ENCODE results near the gene PRDM11. TPM values are rescaled to one million over a fixed set of nuclear protein-coding genes. Genes with fewer than 3 reads are reported as not detected.

The PRDM11 gene
- total and polyA plus RNA-seq, 3 experiments from 2014 or later: 3.1 to 7.7 (median 5.6) TPM

DNA sequence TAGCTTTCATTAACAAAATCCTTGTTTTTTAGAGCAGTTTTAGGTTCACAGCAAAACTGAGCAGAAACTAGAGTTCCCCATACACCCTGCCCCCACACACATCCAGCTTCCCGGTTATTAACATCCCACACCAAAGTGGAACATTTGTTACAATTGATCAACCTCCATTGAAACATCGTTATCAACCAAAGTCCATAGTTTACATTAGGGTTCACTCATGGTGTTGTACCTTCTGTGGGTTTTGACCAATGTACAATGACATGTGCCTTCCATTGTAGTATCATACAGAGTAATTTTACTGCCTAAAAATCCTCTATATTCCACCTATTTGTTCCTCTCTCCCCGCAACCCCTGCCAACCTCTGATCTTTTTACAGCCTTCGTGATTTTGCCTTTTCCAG is 28.5 kb downstream of the PRDM11 start:
- Mint-ChIP-seq H3K9me3 (no peaks in the 10 kb centered on the region), H3K36me3 (peaks cover 0 to 5% (median 2%) of the 10 kb centered on the region in 3 donors), H3K4me1 (peaks cover 17 to 23% (median 17%) of the 10 kb centered on the region in 3 donors), H3K27me3 (peaks cover 6 to 8% of the 10 kb centered on the region in 2 donors), H3K4me3 (no peak overlapping the region), H3K27ac (no peak overlapping the region)
- no peaks in the 10 kb centered on the region for H3K9me3 ChIP-seq (ENCODE audit: low read length)
- H3K36me3 ChIP-seq (ENCODE audit: insufficient read depth, low read length): no peaks in the 10 kb centered on the region
- DNase-seq: no peak
- CTCF ChIA-PET: no interaction called here
- peaks cover 9% of the 10 kb centered on the region for H3K4me1 ChIP-seq (ENCODE audit: insufficient read depth, low read length)
- POLR2A ChIA-PET: no interaction called here
- H3K4me3 ChIP-seq (ENCODE audit: low read length): no peak overlapping the region
- no peak overlapping the region for H3K27ac ChIP-seq (ENCODE audit: low read depth, low read length)
- H3K27me3 ChIP-seq (ENCODE audit: insufficient read depth, low read length, poor library complexity, severe bottlenecking): peaks cover 6% of the 10 kb centered on the region

DNA sequence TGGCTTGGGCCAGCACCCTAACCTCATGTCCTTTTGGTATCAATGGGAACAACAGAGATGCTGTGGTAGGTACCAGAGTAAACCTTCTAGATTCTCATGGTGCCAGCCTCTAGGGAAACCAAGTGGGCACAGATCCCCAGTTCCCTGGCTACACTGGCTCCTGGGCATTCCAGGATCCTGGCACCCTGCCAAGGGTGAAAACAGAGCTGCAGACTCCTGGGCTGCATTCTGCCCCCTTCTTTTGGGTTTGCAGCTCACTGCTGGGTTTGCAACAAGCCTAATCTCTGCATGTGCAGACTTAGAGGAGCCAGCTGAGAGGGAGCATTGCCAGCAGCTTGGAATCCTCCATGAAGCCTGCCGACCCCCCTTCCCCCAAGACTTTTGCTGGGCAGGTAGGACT is 30.6 kb downstream of the PRDM11 start:
- Histone ChIP-seq H3K27me3 (ENCODE audit: insufficient read depth, low read length, poor library complexity, severe bottlenecking) (peaks cover 7% of the 10 kb centered on the region), H3K27ac (ENCODE audit: low read depth, low read length) (no peak overlapping the region), H3K9me3 (ENCODE audit: low read length) (no peaks in the 10 kb centered on the region), H3K36me3 (ENCODE audit: insufficient read depth, low read length) (no peaks in the 10 kb centered on the region), H3K4me3 (ENCODE audit: low read length) (no peak overlapping the region), H3K4me1 (ENCODE audit: insufficient read depth, low read length) (peaks cover 10% of the 10 kb centered on the region)
- peaks cover 0 to 5% (median 2%) of the 10 kb centered on the region in 3 donors for H3K36me3 Mint-ChIP-seq
- no peak overlapping the region for H3K27ac Mint-ChIP-seq
- H3K9me3 Mint-ChIP-seq: no peaks in the 10 kb centered on the region
- H3K4me1 Mint-ChIP-seq: peaks cover 15 to 21% (median 20%) of the 10 kb centered on the region in 3 donors
- DNase-seq: no peak
- ChIA-PET CTCF (no interaction called here), POLR2A (no interaction called here)
- peaks cover 6 to 8% of the 10 kb centered on the region in 2 donors for H3K27me3 Mint-ChIP-seq
- no peak overlapping the region for H3K4me3 Mint-ChIP-seq

DNA sequence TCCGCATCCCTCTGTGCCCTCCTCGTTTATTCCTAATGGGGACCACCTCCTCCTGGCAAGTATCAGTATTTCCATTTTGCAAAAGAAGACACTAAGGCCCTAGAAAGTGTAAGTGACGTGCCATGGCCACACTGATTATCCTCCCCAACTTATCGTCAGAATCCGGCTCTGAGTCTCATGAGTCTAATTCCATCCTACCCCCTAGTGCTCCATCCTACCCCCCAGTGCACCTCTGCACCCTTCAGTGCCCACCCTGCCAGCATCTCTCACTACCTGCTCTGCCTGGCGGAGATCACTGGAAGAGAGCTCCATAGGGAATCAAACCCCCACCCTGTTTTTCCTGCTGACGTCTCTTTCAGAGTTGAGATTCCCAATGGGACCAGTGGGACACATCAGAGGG is 31.8 kb downstream of the PRDM11 start:
- Mint-ChIP-seq H3K9me3 (no peaks in the 10 kb centered on the region), H3K4me3 (peak overlapping the region in 2 of 7 donors; percentile 4 to 39), H3K27me3 (peaks cover 6 to 8% of the 10 kb centered on the region in 2 donors), H3K27ac (peak overlapping the region in 1 of 8 donors; percentile 0), H3K36me3 (peaks cover 1 to 5% (median 2%) of the 10 kb centered on the region in 3 donors), H3K4me1 (peaks cover 15 to 21% (median 20%) of the 10 kb centered on the region in 3 donors)
- no peak for DNase-seq
- Histone ChIP-seq H3K27ac (ENCODE audit: low read depth, low read length) (no peak overlapping the region), H3K36me3 (ENCODE audit: insufficient read depth, low read length) (peaks cover 8% of the 10 kb centered on the region), H3K4me1 (ENCODE audit: insufficient read depth, low read length) (peaks cover 10% of the 10 kb centered on the region), H3K9me3 (ENCODE audit: low read length) (no peaks in the 10 kb centered on the region), H3K27me3 (ENCODE audit: insufficient read depth, low read length, poor library complexity, severe bottlenecking) (peaks cover 7% of the 10 kb centered on the region), H3K4me3 (ENCODE audit: low read length) (no peak overlapping the region)
- POLR2A ChIA-PET: no interaction called here
- CTCF ChIA-PET: no interaction called here

DNA sequence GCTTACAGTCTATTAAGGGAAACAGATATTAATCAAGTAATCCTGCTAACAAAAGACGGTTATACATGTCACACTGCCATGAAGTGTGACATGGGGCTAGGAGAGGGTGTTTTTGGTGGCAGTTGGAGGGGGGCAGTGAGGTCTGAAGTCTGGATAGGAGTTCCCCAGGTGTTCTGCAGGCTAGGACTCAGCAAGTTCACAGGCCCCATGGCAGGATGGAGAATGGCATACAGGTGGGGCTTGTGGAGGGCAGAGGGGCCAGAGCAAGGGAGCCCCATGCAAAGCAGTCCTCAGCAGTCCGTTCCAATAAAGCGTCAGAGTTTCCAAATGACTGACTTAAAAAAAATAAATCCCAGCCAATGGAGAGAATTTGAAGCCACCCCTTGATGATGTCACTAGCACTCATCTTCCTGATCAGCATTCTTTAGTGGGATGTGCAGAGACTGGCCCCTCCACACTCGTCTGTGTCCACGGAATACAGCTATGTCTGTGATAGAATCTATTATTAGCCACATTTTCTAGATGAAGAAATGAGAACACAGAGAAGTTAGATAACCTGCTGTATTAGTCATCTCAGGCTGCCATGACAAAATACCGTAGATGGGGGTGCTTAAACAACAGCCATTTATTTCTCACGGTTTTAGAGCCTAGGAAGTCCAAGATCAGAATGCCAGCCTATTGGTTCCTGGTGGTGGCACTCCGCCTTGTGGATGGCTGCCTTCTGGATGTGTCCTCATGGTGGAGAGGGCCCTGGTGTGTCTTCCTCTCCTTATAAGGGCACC is 32.6 kb downstream of the PRDM11 start:
- H3K4me3 Mint-ChIP-seq: peak overlapping the region; percentile 60 to 91 (median 84)
- no peak for DNase-seq
- H3K4me3 ChIP-seq (ENCODE audit: low read length): no peak overlapping the region
- H3K4me1 Mint-ChIP-seq: peaks cover 15 to 21% (median 20%) of the 10 kb centered on the region in 3 donors
- CTCF ChIA-PET: no interaction called here
- H3K27me3 Mint-ChIP-seq: peaks cover 6 to 8% of the 10 kb centered on the region in 2 donors
- H3K9me3 Mint-ChIP-seq: no peaks in the 10 kb centered on the region
- H3K9me3 ChIP-seq (ENCODE audit: low read length): no peaks in the 10 kb centered on the region
- POLR2A ChIA-PET: no interaction called here
- peaks cover 10% of the 10 kb centered on the region for H3K4me1 ChIP-seq (ENCODE audit: insufficient read depth, low read length)
- no peak overlapping the region for H3K27ac ChIP-seq (ENCODE audit: low read depth, low read length)
- peaks cover 7% of the 10 kb centered on the region for H3K27me3 ChIP-seq (ENCODE audit: insufficient read depth, low read length, poor library complexity, severe bottlenecking)
- H3K36me3 ChIP-seq (ENCODE audit: insufficient read depth, low read length): peaks cover 14% of the 10 kb centered on the region
- H3K36me3 Mint-ChIP-seq: peaks cover 1 to 5% (median 2%) of the 10 kb centered on the region in 3 donors
- H3K27ac Mint-ChIP-seq: no peak overlapping the region

DNA sequence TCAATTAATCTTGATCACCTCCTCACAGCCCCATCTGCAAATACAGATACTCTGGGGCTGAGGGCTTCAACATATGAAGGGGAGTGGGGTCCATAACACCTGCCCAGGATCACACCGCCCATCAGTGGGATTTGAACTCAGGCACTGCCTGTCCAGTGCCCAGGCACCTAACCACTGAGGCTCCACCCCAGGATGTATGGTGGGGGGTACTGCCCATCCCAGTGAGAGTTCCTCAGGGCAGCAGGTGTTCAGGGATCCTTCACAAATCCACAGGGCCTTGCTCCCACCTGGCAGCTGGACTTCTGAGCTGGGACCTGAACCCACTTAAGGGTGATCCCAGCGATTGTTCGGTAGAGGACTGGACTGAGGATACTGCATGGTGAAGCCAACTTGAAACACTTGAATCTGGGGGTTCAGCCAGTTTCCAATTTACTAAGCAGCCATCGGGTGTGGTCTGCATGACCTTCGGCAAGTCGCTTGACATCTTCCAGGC is 33.3 kb downstream of the PRDM11 start:
- Mint-ChIP-seq H3K27ac (peak overlapping the region in 5 of 8 donors; percentile 20 to 95 (median 68)), H3K27me3 (peaks cover 6 to 8% of the 10 kb centered on the region in 2 donors), H3K36me3 (peaks cover 1 to 5% (median 2%) of the 10 kb centered on the region in 3 donors), H3K4me3 (peak overlapping the region; percentile 60 to 91 (median 84)), H3K9me3 (no peaks in the 10 kb centered on the region), H3K4me1 (peaks cover 15 to 21% (median 20%) of the 10 kb centered on the region in 3 donors)
- no peaks in the 10 kb centered on the region for H3K9me3 ChIP-seq (ENCODE audit: low read length)
- ChIA-PET POLR2A (no interaction called here), CTCF (no interaction called here)
- H3K4me1 ChIP-seq (ENCODE audit: insufficient read depth, low read length): peaks cover 10% of the 10 kb centered on the region
- no peak for DNase-seq
- no peak overlapping the region for H3K4me3 ChIP-seq (ENCODE audit: low read length)
- peaks cover 14% of the 10 kb centered on the region for H3K36me3 ChIP-seq (ENCODE audit: insufficient read depth, low read length)
- no peak overlapping the region for H3K27ac ChIP-seq (ENCODE audit: low read depth, low read length)
- peaks cover 7% of the 10 kb centered on the region for H3K27me3 ChIP-seq (ENCODE audit: insufficient read depth, low read length, poor library complexity, severe bottlenecking)

GRCh38 chr11:45180179-45180847 is 33.9 kb downstream of the PRDM11 start:
- Mint-ChIP-seq H3K27me3 (peaks cover 6 to 8% of the 10 kb centered on the region in 2 donors), H3K27ac (peak overlapping the region in 5 of 8 donors; percentile 20 to 95 (median 68)), H3K36me3 (peaks cover 0 to 5% (median 1%) of the 10 kb centered on the region in 3 donors), H3K4me1 (peaks cover 15 to 21% (median 20%) of the 10 kb centered on the region in 3 donors), H3K9me3 (no peaks in the 10 kb centered on the region), H3K4me3 (peak overlapping the region; percentile 60 to 91 (median 84))
- Histone ChIP-seq H3K27ac (ENCODE audit: low read depth, low read length) (no peak overlapping the region), H3K36me3 (ENCODE audit: insufficient read depth, low read length) (peaks cover 14% of the 10 kb centered on the region), H3K27me3 (ENCODE audit: insufficient read depth, low read length, poor library complexity, severe bottlenecking) (peaks cover 7% of the 10 kb centered on the region), H3K4me1 (ENCODE audit: insufficient read depth, low read length) (peaks cover 10% of the 10 kb centered on the region), H3K9me3 (ENCODE audit: low read length) (no peaks in the 10 kb centered on the region), H3K4me3 (ENCODE audit: low read length) (no peak overlapping the region)
- CTCF ChIA-PET: interaction anchor here (2.4 kb wide), 1 partner anchor 53 kb away, joined by 5 read pairs; no protein-coding TSS in a partner anchor
- peak in 1 of 5 donors; percentile 7 for DNase-seq
- POLR2A ChIA-PET: no interaction called here

DNA sequence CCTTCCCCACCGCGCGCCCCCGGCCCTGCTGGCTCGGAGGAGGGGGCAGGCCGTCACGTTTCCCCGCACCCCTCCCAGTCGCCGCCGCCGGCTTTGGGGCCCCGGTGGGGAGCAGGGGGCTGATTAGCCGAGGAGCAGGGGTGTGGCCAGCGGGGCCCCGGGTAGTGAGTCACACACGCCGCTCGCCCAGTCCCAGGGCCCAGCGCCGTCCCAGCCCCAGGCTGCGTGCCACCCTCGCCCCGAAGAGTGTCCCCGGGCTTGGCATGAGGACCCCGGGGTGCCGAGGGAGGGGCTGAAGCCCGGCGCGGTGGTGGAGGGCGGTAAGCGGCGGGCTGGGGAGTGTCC is 34.4 kb downstream of the PRDM11 start:
- Histone ChIP-seq H3K27me3 (ENCODE audit: insufficient read depth, low read length, poor library complexity, severe bottlenecking) (peaks cover 7% of the 10 kb centered on the region), H3K9me3 (ENCODE audit: low read length) (no peaks in the 10 kb centered on the region), H3K36me3 (ENCODE audit: insufficient read depth, low read length) (peaks cover 14% of the 10 kb centered on the region), H3K4me3 (ENCODE audit: low read length) (no peak overlapping the region), H3K4me1 (ENCODE audit: insufficient read depth, low read length) (peaks cover 10% of the 10 kb centered on the region), H3K27ac (ENCODE audit: low read depth, low read length) (no peak overlapping the region)
- peak in 4 of 5 donors; percentile 5 to 65 (median 9) for DNase-seq
- Mint-ChIP-seq H3K36me3 (peaks cover 0 to 5% (median 1%) of the 10 kb centered on the region in 3 donors), H3K9me3 (no peaks in the 10 kb centered on the region), H3K27me3 (peaks cover 6 to 8% of the 10 kb centered on the region in 2 donors), H3K4me3 (no peak overlapping the region), H3K27ac (no peak overlapping the region), H3K4me1 (peaks cover 15 to 21% (median 20%) of the 10 kb centered on the region in 3 donors)
- ChIA-PET POLR2A (no interaction called here), CTCF (interaction anchor here (2.4 kb wide), 1 partner anchor 53 kb away, joined by 5 read pairs; no protein-coding TSS in a partner anchor)
